Nephron progenitor cell (in vitro differentiated cells): ENCODE data around the gene TRIM62.
A peak's percentile ranks its signal among the peaks of the same experiment; 100 is the strongest.
"Not testable (repeated sequence)": the region's sequence is repeated elsewhere in the genome, so short reads cannot be mapped to it uniquely, and the experiment has no call there.

ENCODE experiments used
- DNase-seq: peaks from one replicate; pipeline ENCODE4 v3.0.0; 2021
- H3K27ac Mint-ChIP-seq: 2 replicates; pipeline ENCODE4 v1.8.0; 2021; ENCODE audit warnings: mild to moderate bottlenecking, moderate library complexity, mixed read lengths
- H3K27me3 Mint-ChIP-seq: 2 replicates; pipeline ENCODE4 v1.8.0; 2021; ENCODE audit warnings: mild to moderate bottlenecking, low read depth, mixed read lengths; ENCODE audit not compliant: poor library complexity
- H3K36me3 Mint-ChIP-seq: 2 replicates; pipeline ENCODE4 v1.8.0; 2021; ENCODE audit warnings: low read depth, mixed read lengths
- H3K4me1 Mint-ChIP-seq: 2 replicates; pipeline ENCODE4 v1.8.0; 2021; ENCODE audit warnings: mixed read lengths
- H3K4me3 Mint-ChIP-seq: 2 replicates; pipeline ENCODE4 v1.8.0; 2021; ENCODE audit warnings: mild to moderate bottlenecking, moderate library complexity, mixed read lengths
- H3K9me3 Mint-ChIP-seq: 2 replicates; pipeline ENCODE4 v1.8.0; 2021; ENCODE audit warnings: mild to moderate bottlenecking, moderate library complexity, mixed read lengths
- TF ChIP-seq, protein P1 (sequence below): fragments of 200-600 bp; sonication (generic); IDR thresholded peaks from 2 replicates; pipeline ENCODE4 v1.5.0; 2021; ENCODE audit warnings: antibody characterized with exemption

The TRIM62 gene

DNA sequence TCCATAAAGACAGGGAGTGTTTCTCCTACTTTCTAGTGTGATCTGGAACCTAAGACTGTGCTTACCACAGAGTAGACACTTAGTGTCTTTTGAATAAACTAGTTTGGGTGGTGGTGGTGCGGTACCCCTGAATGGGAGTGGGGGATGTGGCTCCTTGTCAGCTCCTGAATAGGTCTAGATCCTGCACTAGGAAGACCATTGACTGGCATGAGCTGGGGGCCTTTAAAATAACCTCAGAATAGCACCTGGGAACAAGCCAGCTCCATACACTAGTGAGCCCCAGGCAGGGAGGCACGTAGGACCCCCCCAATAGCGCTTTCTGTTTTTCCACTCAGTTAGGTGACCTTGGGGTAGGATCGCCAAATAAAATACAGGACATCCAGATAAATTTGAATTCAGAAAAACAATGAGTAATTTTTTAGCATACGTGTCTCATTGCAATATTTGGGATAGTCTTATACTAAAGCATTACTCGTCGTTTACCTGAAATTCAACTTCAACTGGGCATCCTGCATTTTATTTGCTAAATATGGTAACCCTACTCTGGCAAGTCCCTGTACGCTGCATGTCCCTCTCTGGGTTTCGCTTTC, 55.3 kb downstream of the TRIM62 start:
- DNase-seq, result no peak
- peak overlapping the region; percentile 92 for H3K4me3 Mint-ChIP-seq
- H3K4me1 Mint-ChIP-seq, result peaks cover 25% of the 10 kb centered on the region
- peaks cover 18% of the 10 kb centered on the region for H3K27me3 Mint-ChIP-seq
- H3K27ac Mint-ChIP-seq, result peak overlapping the region; percentile 83
- H3K9me3 Mint-ChIP-seq, result peaks cover 13% of the 10 kb centered on the region
- H3K36me3 Mint-ChIP-seq, result peaks cover 14% of the 10 kb centered on the region
- TF ChIP-seq, protein P1, sequence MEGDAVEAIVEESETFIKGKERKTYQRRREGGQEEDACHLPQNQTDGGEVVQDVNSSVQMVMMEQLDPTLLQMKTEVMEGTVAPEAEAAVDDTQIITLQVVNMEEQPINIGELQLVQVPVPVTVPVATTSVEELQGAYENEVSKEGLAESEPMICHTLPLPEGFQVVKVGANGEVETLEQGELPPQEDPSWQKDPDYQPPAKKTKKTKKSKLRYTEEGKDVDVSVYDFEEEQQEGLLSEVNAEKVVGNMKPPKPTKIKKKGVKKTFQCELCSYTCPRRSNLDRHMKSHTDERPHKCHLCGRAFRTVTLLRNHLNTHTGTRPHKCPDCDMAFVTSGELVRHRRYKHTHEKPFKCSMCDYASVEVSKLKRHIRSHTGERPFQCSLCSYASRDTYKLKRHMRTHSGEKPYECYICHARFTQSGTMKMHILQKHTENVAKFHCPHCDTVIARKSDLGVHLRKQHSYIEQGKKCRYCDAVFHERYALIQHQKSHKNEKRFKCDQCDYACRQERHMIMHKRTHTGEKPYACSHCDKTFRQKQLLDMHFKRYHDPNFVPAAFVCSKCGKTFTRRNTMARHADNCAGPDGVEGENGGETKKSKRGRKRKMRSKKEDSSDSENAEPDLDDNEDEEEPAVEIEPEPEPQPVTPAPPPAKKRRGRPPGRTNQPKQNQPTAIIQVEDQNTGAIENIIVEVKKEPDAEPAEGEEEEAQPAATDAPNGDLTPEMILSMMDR, result no peak

DNA sequence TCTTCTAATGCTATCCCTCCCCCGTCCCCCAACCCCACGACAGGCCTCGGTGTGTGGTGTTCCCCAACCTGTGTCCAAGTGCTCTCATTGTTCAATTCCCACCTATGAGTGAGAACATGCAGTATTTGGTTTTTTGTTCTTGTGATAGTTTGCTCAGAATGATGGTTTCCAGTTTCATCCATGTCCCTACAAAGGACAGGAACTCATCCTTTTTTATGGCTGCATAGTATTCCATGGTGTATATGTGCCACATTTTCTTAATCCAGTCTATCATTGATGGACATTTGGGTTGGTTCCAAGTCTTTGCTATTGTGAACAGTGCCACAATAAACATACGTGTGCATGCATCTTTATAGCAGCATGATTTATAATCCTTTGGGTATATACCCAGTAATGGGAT, 57.2 kb downstream of the TRIM62 start:
- peaks cover 29% of the 10 kb centered on the region for H3K4me1 Mint-ChIP-seq
- H3K9me3 Mint-ChIP-seq, result peaks cover 13% of the 10 kb centered on the region
- peaks cover 14% of the 10 kb centered on the region for H3K36me3 Mint-ChIP-seq
- not testable (repeated sequence) for H3K4me3 Mint-ChIP-seq, H3K27ac Mint-ChIP-seq, DNase-seq
- H3K27me3 Mint-ChIP-seq, result peaks cover 20% of the 10 kb centered on the region

DNA sequence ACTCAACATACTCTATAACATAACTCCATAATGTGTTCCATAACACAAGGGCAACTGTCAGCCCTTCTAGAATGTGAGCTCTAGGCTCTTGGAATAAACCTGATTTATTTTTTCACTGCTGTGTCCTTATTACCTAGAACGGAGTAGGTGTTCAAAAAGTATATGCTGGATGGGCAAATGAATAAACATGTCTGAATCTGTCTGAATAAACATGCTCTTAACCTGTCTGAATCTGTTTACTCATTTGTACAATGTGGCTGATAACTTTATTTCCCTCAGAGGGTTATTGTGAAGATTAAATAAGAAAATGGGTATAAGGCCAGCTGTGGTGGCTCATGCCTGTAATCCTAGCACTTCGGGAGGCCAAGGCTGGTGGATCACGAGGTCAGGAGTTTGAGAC, 58.6 kb downstream of the TRIM62 start:
- peaks cover 43% of the 10 kb centered on the region for H3K4me1 Mint-ChIP-seq
- peaks cover 13% of the 10 kb centered on the region for H3K9me3 Mint-ChIP-seq
- peak overlapping the region; percentile 62 for H3K27ac Mint-ChIP-seq
- no peak for DNase-seq
- peaks cover 14% of the 10 kb centered on the region for H3K36me3 Mint-ChIP-seq
- H3K4me3 Mint-ChIP-seq, result no peak overlapping the region
- peaks cover 21% of the 10 kb centered on the region for H3K27me3 Mint-ChIP-seq
- TF ChIP-seq, protein P1, result no peak

DNA sequence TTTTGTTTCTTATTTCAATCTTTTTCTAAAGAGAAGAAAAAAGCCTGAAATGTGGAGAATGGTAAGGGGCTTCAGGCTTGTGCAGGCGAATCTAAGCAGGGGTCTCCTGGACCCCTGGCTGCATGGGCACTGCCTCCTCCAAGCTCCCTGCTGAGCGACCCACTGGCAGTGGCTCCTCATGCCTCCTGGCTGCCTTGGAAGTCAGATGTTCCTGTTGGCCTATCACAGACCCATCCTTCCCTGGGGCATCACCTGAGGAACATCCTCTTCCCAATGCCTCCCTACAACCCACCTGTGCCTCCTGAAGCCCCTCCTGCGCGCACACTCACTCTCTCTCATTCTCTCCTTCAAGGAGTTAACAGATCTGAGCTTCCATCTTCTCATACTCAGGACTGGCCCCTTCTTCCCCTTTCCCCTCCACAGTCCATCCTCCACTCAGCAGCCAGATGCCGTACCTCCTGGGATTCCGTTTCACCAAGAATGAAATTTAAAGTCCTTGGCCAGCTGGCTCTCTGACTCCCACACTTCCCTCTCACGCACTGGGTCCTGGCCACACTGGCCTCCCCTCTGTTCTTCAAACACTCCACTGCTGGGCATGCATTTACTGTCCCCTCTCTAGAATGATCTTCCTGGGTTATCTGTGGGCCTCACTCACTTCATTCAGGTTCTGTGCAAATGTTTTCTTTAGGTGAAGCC, 59.2 kb downstream of the TRIM62 start:
- TF ChIP-seq, protein P1, result no peak
- Mint-ChIP-seq H3K36me3 (peaks cover 14% of the 10 kb centered on the region), H3K27me3 (peaks cover 21% of the 10 kb centered on the region), H3K4me1 (peaks cover 49% of the 10 kb centered on the region), H3K27ac (peak overlapping the region; percentile 62), H3K9me3 (peaks cover 13% of the 10 kb centered on the region), H3K4me3 (no peak overlapping the region)
- DNase-seq, result no peak

DNA sequence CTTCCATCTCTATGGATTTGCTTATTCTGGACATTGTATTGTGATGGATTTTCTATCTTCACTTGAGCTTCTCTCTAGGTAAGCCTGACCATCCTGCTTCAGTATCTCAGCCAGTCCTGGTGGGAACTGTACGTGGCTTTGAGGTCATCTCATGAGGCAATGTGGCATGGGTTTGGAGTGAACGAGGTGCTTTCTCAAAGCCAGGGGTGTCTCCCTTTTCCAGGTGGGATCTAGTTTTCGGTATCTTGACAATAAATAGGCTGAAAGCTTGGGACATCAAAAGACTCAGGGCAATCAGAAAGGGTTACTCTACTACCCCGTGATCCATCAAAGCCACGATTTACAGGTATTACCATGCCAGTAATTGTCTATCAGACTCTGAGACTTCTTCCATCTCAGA, 60.1 kb downstream of the TRIM62 start:
- peaks cover 52% of the 10 kb centered on the region for H3K4me1 Mint-ChIP-seq
- no peak overlapping the region for H3K4me3 Mint-ChIP-seq
- no peak overlapping the region for H3K27ac Mint-ChIP-seq
- H3K27me3 Mint-ChIP-seq, result peaks cover 18% of the 10 kb centered on the region
- peaks cover 7% of the 10 kb centered on the region for H3K9me3 Mint-ChIP-seq
- H3K36me3 Mint-ChIP-seq, result peaks cover 14% of the 10 kb centered on the region
- no peak for DNase-seq
- TF ChIP-seq, protein P1, result no peak

DNA sequence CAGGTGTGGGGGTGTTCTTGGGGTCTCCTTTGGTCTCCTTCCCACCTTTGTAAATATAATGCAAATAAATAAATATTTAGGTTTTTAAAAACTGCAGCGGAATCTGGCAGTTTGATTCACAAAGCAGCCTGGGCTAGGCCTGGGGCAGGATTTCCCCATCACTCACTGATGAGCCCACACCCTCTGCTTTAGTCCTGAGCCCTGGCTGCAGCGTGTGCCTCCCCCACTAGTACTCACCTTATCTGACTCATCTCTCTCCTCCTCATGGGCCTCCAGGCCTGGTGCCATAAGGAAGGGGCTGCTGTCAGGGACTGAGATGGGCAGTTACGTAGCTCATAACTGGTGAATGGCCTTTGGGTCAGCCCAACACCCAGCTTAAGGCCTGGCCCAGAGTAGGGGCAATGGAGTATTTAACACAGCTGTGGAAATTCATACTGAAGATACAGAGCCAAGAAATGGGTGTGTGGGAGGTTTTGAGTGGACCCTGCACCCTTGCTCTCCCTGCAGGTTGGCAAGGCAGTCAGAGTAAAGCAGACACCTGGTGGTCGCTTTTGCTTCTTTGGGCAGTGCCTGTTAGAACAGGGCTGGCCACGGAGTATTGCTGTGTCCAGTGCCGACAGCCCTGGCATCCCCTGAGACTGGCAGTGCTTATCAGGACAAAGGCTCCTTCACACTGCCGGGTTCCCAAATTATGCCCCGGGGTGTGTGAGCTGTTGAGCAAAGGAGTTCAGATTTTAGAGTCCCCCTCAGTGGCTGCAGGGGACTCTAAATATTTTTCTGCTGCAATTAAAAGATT, 61.2 kb downstream of the TRIM62 start:
- H3K36me3 Mint-ChIP-seq, result peaks cover 6% of the 10 kb centered on the region
- no peak for DNase-seq
- H3K9me3 Mint-ChIP-seq, result peaks cover 4% of the 10 kb centered on the region
- H3K27ac Mint-ChIP-seq, result no peak overlapping the region
- no peak overlapping the region for H3K4me3 Mint-ChIP-seq
- TF ChIP-seq, protein P1, result no peak
- peaks cover 18% of the 10 kb centered on the region for H3K27me3 Mint-ChIP-seq
- peaks cover 50% of the 10 kb centered on the region for H3K4me1 Mint-ChIP-seq
